Ammon's horn (tissue), 1 donor: ENCODE measurements around the gene A2M.

ENCODE experiments used
- DNase-seq: peaks from one replicate; pipeline ENCODE4 v3.0.0-alpha.2; 2016; ENCODE audit warnings: low spot score

A2M gene

GRCh38 chr12:9122091-9122609 lies 6.4 kb upstream of the A2M start:
- DNase-seq, result no peak

GRCh38 chr12:9120487-9121184 lies 4.9 kb upstream of the A2M start:
- DNase-seq, result no peak

- DNase-seq, result peak; percentile 83
Observed at GRCh38 chr12:9118158-9118557, 2.4 kb upstream of the A2M start.

- DNase-seq, result no peak
Observed at GRCh38 chr12:9114946-9115345, 773 bp downstream of the A2M start.

GRCh38 chr12:9113987-9114309 lies 1.8 kb downstream of the A2M start:
- no peak for DNase-seq

GRCh38 chr12:9113296-9113986 lies 2.3 kb downstream of the A2M start:
- no peak for DNase-seq

GRCh38 chr12:9112076-9112853 lies 3.5 kb downstream of the A2M start:
- no peak for DNase-seq

- DNase-seq, result no peak
Observed at GRCh38 chr12:9111525-9111924, 4.2 kb downstream of the A2M start.

- DNase-seq, result no peak
Observed at GRCh38 chr12:9109737-9110491, 5.8 kb downstream of the A2M start.

- no peak for DNase-seq
Observed at GRCh38 chr12:9109213-9109522, 6.6 kb downstream of the A2M start.

GRCh38 chr12:9108504-9109212 lies 7.1 kb downstream of the A2M start:
- DNase-seq, result no peak

GRCh38 chr12:9107542-9107873 lies 8.2 kb downstream of the A2M start:
- DNase-seq, result no peak

GRCh38 chr12:9106610-9107541 lies 8.8 kb downstream of the A2M start:
- DNase-seq, result no peak

GRCh38 chr12:9106067-9106466 lies 9.7 kb downstream of the A2M start:
- no peak for DNase-seq

GRCh38 chr12:9104767-9105423 lies 10.8 kb downstream of the A2M start:
- no peak for DNase-seq

GRCh38 chr12:9104087-9104486 lies 11.6 kb downstream of the A2M start:
- no peak for DNase-seq

GRCh38 chr12:9103050-9103849 lies 12.5 kb downstream of the A2M start:
- no peak for DNase-seq

GRCh38 chr12:9101018-9101687 lies 14.6 kb downstream of the A2M start:
- DNase-seq, result no peak
